GM21528 (cell line): ENCODE data around the gene NPHP4.

ENCODE experiments used
- ATAC-seq: cut with Tn5 transposase; IDR thresholded peaks from one replicate; pipeline ENCODE4 v1.9.1; 2021; ENCODE audit warnings: mild to moderate bottlenecking, moderate library complexity; ENCODE audit not compliant: unreplicated experiment, low FRiP score

NPHP4 gene

DNA sequence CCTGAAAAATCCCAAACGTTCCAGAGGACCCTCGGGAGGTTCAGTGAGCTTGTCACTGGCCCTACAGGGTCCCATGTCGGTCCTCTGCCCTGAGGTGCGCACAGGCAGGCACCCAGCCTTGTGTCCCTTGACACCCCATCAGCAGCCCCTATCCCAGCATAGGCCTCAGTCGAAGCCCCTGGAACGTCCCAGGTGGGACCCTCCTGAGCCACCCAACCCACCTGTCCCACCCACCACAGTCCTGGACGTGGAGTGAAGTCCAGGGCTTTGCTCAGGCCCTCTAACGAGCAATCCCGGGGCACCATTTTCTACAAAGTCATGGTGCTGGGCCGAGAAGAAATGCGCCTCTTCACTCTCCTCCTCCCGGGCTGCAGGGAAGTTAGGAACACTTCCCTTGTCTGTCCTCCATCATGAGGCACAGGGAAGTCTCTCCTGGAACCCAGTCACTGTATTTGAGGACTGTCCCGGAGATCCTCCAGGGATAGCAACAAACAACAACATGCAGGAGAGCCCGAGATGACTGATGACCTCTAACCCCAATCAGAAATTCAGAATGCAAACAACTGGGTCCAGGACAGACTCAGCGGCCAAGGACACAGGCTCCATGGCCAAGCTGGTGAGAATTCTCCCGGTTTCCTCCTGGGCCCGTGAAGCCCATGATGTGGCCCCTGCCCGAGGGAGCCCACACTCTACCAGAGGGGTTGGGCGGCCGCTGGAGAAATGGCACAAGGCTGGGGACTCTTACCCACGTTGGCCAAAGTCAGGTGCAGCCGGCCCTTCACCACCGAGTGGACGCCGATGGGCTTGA, 105.5 kb downstream of the NPHP4 start:
- no peak for ATAC-seq

- ATAC-seq = no peak
These were observed 106.1 kb downstream of the NPHP4 start for GRCh38 chr1:5886140-5886483.

- ATAC-seq = no peak
These were observed 106.6 kb downstream of the NPHP4 start for GRCh38 chr1:5885471-5886139.

GRCh38 chr1:5884110-5884509, 108.1 kb downstream of the NPHP4 start:
- no peak for ATAC-seq

DNA sequence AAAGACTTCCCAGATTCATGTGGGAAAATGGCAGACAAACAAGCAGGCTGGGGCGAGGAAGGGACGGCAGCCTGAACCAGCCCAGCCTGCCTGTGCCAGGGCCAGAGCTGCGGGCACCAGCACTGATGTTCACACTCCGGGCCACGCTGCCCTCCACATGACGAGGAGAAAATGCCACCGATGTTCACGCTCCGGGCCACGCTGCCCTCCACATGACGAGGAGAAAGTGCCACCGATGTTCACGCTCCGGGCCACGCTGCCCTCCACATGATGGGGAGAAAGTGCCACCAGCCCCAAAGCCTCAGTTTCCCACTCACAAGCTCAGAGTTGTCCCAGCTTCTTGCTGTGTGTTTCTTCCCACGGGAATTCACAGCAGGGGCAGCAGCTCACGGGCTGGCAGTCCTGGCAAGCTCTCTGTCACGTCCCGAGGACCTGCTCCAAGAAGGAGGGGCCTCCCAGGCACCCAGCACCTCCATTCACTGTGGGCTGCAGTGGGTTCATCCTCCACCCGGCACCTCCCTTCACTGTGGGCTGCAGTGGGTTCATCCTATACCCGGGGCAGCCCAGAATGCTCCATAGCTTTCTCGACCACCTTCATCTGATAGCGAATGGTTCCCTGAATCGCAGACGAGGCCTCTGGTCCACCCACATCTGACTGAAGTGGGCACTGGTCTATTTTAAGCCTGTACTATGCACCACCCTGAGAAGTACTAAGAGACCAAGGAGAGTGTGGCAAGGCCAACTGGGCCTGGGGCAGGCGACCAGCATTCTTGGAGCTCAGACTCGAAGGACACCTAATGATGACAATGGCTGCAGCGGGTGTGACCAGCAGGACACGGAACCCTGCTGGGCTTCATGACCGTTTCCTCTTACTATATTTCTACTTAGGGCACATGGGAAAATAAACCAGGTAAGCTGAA, 108.8 kb downstream of the NPHP4 start:
- no peak for ATAC-seq

GRCh38 chr1:5882367-5883128, 109.7 kb downstream of the NPHP4 start:
- ATAC-seq = no peak

- no peak for ATAC-seq
These were observed 110.6 kb downstream of the NPHP4 start for GRCh38 chr1:5881526-5882222.

GRCh38 chr1:5880630-5881405, 111.4 kb downstream of the NPHP4 start:
- ATAC-seq = no peak

GRCh38 chr1:5879421-5879820, 112.8 kb downstream of the NPHP4 start:
- ATAC-seq = no peak

- no peak for ATAC-seq
These were observed 113.3 kb downstream of the NPHP4 start for GRCh38 chr1:5878971-5879370.

DNA sequence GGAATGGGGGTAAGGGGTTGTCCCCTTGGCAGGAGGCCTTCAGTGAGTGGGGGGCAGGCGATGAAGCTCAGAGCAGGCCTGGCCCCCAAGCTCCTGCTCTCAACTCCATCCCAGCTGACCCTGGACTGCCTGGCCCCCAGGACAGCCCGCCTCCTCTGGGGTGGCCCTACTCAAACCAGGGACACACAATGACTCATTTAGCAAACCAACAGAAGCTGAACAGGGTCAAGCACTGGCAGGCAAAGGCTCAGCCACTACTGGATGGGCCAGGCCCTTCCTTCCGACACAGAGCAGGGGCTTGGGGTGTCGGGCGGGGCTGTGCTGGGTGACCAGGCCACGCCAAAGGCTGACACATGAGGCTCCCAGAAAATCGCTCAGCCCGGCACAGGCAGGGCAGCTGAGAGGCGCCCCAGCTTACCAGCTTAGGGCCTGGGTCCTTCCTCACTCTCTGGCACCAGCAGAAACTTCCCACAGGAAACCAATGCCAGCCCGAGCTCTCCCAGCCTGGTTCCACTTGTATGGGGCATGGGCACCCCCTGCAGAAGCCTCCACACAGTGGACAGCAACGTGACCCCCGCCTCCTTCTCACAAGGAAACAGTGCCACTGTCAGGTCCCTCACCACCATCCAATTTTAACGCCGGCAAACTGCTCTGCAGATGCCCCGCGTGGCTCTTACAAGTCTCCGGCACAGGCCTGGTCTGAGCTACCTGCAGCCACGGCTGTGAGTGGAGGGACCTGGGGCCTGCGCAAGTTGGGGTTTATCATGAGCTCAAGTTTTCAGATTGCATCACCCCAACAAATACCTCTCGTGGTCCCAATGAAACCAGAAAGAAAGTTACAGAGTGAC, 114.3 kb downstream of the NPHP4 start:
- no peak for ATAC-seq

DNA sequence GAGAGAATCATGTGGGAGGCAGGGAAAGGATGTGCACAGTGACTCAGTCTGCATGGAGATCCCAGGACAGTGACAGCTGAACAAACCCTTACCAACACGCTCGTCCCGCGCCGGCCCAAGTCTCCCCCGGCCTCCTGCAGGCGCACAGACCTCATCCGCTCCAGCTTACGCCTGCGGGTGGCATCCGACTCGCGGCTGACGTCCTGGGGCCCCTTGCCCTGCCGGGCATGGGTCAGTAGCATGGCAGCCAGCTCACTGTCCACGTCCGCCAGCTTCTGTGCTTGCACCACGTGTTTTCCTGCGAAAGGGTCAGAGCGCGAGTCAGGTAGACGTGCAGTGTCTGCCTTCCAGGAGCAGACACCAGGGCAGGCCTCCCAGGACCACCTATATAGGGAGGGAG, 115.2 kb downstream of the NPHP4 start:
- no peak for ATAC-seq

DNA sequence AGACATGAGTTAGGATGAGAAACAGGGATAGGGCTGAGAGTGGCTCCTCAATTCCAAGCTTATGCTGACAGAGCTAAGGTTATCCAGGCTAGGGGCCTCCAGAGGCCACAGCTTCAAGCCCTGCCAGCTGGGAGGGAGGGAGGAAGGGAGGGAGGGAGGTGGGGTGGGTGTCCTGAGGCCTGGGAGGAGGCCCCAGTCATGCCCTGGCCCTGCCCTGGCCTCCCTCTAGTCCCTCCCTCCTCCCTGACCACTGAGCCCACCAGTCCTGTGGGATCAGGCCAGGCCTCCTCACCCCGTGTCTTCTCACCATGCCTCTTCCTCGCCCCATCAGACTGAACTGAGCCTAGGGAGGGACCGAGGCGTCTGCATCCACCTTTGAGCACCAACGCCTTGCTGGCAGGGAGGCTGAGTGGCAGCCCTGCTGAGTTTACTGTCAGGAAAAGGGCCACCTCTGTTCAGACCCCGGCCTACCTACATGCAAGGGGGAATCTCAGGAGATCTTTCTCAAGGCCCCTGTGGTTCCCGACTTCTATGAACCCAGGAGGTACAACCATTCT, 116.1 kb downstream of the NPHP4 start:
- ATAC-seq = no peak

GRCh38 chr1:5875345-5875910, 116.8 kb downstream of the NPHP4 start:
- ATAC-seq = no peak

- ATAC-seq = no peak
These were observed 117.7 kb downstream of the NPHP4 start for GRCh38 chr1:5874416-5875110.

- no peak for ATAC-seq
These were observed 118.7 kb downstream of the NPHP4 start for GRCh38 chr1:5873556-5873955.

DNA sequence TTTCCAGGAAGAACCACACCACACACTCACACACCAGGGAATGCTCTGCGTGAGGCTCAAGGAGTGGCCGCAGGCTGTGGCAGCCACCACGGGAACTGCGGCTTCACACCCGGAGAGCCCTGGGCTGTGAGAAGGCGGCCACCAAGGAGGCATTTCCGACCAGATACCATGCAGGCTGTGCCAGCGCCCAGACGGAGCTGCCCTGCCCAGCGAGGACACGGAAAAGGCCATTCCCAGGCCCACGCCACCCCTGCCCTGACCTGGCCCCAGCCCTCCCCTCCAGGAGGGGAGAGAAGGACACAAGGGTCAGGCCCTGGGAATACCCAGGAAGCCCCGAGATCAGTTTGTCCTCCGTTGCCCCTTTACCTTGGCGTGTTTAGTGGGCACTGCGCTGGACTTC, 119.3 kb downstream of the NPHP4 start:
- no peak for ATAC-seq
